Lower leg skin (tissue), 3 donors: ENCODE results near the gene TNIP1.

Experiments used
- POLR2A ChIP-seq, 2 donors: fragments of 450-650 bp; IDR thresholded peaks; one replicate each; pipeline ENCODE4 v1.6.1; 2016 to 2017; ENCODE audit warnings: antibody characterized with exemption in 2 of 2, mild to moderate bottlenecking in 1 of 2, moderate library complexity in 1 of 2
- TF ChIP-seq, protein P1 (sequence below), 3 donors: fragments of 450-650 bp; IDR thresholded peaks; one replicate each; pipeline ENCODE4 v1.5.1; 2016; ENCODE audit warnings: antibody characterized with exemption in 3 of 3, mild to moderate bottlenecking in 3 of 3, moderate library complexity in 2 of 3

DNA sequence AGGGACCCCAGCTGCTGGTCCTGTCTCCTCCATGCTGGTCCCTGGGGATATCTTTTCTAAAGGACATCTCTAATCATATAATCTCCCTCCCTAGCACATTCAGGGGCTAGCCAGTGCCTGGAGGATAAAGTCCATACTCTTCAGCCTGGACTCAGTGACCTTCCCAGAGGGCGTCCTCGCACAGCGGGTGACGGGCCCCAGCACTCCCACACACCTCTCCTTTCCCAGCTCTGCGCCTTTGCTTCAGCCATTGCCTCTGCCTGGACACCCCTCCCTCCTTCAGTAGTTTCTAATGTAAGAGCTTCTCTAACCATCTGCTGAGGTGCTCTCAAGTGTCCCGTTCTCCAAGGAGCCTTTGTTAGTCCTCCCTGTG is 15.2 kb upstream of the TNIP1 start:
- TF ChIP-seq, protein P1, sequence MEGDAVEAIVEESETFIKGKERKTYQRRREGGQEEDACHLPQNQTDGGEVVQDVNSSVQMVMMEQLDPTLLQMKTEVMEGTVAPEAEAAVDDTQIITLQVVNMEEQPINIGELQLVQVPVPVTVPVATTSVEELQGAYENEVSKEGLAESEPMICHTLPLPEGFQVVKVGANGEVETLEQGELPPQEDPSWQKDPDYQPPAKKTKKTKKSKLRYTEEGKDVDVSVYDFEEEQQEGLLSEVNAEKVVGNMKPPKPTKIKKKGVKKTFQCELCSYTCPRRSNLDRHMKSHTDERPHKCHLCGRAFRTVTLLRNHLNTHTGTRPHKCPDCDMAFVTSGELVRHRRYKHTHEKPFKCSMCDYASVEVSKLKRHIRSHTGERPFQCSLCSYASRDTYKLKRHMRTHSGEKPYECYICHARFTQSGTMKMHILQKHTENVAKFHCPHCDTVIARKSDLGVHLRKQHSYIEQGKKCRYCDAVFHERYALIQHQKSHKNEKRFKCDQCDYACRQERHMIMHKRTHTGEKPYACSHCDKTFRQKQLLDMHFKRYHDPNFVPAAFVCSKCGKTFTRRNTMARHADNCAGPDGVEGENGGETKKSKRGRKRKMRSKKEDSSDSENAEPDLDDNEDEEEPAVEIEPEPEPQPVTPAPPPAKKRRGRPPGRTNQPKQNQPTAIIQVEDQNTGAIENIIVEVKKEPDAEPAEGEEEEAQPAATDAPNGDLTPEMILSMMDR (IDR thresholded peaks at IDR 0.05), result no peak
- TF ChIP-seq POLR2A (IDR thresholded peaks at IDR 0.05), result no peak
